Hepatocyte (in vitro differentiated cells): ENCODE measurements around the gene ZNF630. TPM values are rescaled to one million over a fixed set of nuclear protein-coding genes. Genes with fewer than 3 reads are reported as not detected.
"Not testable (repeated sequence)": the region's sequence is repeated elsewhere in the genome, so short reads cannot be mapped to it uniquely, and the experiment has no call there.

Source experiments
- DNase-seq: peaks from one replicate; pipeline ENCODE4 v3.0.0-alpha.2; 2016; ENCODE audit warnings: low spot score
- H2AFZ ChIP-seq: fragments of 200-600 bp; sonication (generic); 2 replicates; pipeline ENCODE4 v1.6.0; 2016; ENCODE audit warnings: antibody characterized with exemption, mild to moderate bottlenecking
- H3K27ac ChIP-seq: fragments of 200-600 bp; sonication (generic); 2 replicates; pipeline ENCODE4 v1.5.1; 2016; ENCODE audit warnings: mild to moderate bottlenecking
- H3K27me3 ChIP-seq: fragments of 200-600 bp; sonication (generic); 2 replicates; pipeline ENCODE4 v1.6.1; 2016
- H3K36me3 ChIP-seq: fragments of 200-600 bp; sonication (generic); replicated peaks from 2 replicates; pipeline ENCODE4 v1.5.1; 2016; ENCODE audit warnings: low read depth; ENCODE audit not compliant: insufficient read depth
- H3K4me1 ChIP-seq: fragments of 200-600 bp; sonication (generic); 2 replicates; pipeline ENCODE4 v1.5.1; 2016; ENCODE audit warnings: mild to moderate bottlenecking, moderate library complexity; ENCODE audit not compliant: insufficient read depth
- H3K4me2 ChIP-seq: fragments of 200-600 bp; sonication (generic); 2 replicates; pipeline ENCODE4 v1.6.0; 2016
- H3K4me3 ChIP-seq: fragments of 200-600 bp; sonication (generic); 2 replicates; pipeline ENCODE4 v1.5.1; 2016; ENCODE audit warnings: mild to moderate bottlenecking
- H3K79me2 ChIP-seq: fragments of 200-600 bp; sonication (generic); 2 replicates; pipeline ENCODE4 v1.6.0; 2017; ENCODE audit warnings: mild to moderate bottlenecking
- H3K9me2 ChIP-seq: fragments of 200-600 bp; sonication (generic); replicated peaks from 2 replicates; pipeline ENCODE4 v1.6.0; 2017; ENCODE audit warnings: mild to moderate bottlenecking; ENCODE audit not compliant: insufficient read depth
- H3K9me3 ChIP-seq: fragments of 200-600 bp; sonication (generic); 2 replicates; pipeline ENCODE4 v1.5.1; 2016; ENCODE audit warnings: low read depth, mild to moderate bottlenecking
- H4K20me1 ChIP-seq: fragments of 200-600 bp; sonication (generic); 2 replicates; pipeline ENCODE4 v1.6.0; 2016; ENCODE audit warnings: mild to moderate bottlenecking; ENCODE audit not compliant: insufficient read depth, poor library complexity, severe bottlenecking
- WGBS: methylation state at CpG from one replicate; pipeline ENCODE4 v1.1.6; 2016; ENCODE audit warnings: low lambda C conversion rate; ENCODE audit errors: missing lambda C conversion rate; 5-methylcytosine and 5-hydroxymethylcytosine counted together
- polyA plus RNA-seq: library from polyadenylated mRNA; unstranded; fragments of >200 nt; fragmentation: Nextera tagmentation; extraction: Ambion mirVana; gene quantifications from 2 replicates; pipeline ENCODE4 v1.2.1, GENCODE V29; 2016
- total RNA-seq: library from RNA; depleted of rRNA; stranded (reverse); fragments of >200 nt; gene quantifications from 2 replicates; pipeline ENCODE4 v1.2.3, GENCODE V29; 2014

Gene ZNF630
- total and polyA plus RNA-seq, 2 experiments from 2014 or later: 0.53 to 2.8 TPM

GRCh38 chrX:48009445-48009960 lies 61.9 kb downstream of the ZNF630 start:
- H3K27me3 ChIP-seq, H3K4me3 ChIP-seq, H2AFZ ChIP-seq, H3K27ac ChIP-seq, H3K9me3 ChIP-seq, H4K20me1 ChIP-seq, H3K9me2 ChIP-seq, DNase-seq, H3K4me1 ChIP-seq, H3K36me3 ChIP-seq, H3K4me2 ChIP-seq, H3K79me2 ChIP-seq: not testable (repeated sequence)
- WGBS: no CpG with 5 or more reads among the region's 2 CpGs

Other genes with a start within 250 kb of the ZNF630 start
- 4.6 and 10.9 TPM in 2 replicates for gene ZNF81, start 234.7 kb downstream of the ZNF630 start, total RNA-seq
- gene ZNF81, start 234.7 kb downstream of the ZNF630 start, polyA plus RNA-seq: 1.9 and 4.1 TPM in 2 replicates
- 3.3 and 5.0 TPM in 2 replicates for gene ZNF182, start 67.7 kb downstream of the ZNF630 start, total RNA-seq
- 2.7 and 3.4 TPM in 2 replicates for gene ZNF182, start 67.7 kb downstream of the ZNF630 start, polyA plus RNA-seq
- gene SPACA5, start 64.7 kb downstream of the ZNF630 start, total RNA-seq: not detected in 2 replicates
- gene SPACA5, start 64.7 kb downstream of the ZNF630 start, polyA plus RNA-seq: not detected in 2 replicates
- gene SPACA5B, start 59.0 kb upstream of the ZNF630 start, total RNA-seq: not detected in 2 replicates
- not detected in 2 replicates for gene SPACA5B, start 59.0 kb upstream of the ZNF630 start, polyA plus RNA-seq
- gene SSX5, start 125.2 kb upstream of the ZNF630 start, total RNA-seq: not detected in 2 replicates
- not detected in 2 replicates for gene SSX5, start 125.2 kb upstream of the ZNF630 start, polyA plus RNA-seq
- not detected in 2 replicates for gene SSX1, start 183.8 kb upstream of the ZNF630 start, total RNA-seq
- not detected in 2 replicates for gene SSX1, start 183.8 kb upstream of the ZNF630 start, polyA plus RNA-seq